ENCODE results near the gene MARCO. TPM values are rescaled to one million over a fixed set of nuclear protein-coding genes. Genes with fewer than 3 reads are reported as not detected.

The MARCO gene, protein sequence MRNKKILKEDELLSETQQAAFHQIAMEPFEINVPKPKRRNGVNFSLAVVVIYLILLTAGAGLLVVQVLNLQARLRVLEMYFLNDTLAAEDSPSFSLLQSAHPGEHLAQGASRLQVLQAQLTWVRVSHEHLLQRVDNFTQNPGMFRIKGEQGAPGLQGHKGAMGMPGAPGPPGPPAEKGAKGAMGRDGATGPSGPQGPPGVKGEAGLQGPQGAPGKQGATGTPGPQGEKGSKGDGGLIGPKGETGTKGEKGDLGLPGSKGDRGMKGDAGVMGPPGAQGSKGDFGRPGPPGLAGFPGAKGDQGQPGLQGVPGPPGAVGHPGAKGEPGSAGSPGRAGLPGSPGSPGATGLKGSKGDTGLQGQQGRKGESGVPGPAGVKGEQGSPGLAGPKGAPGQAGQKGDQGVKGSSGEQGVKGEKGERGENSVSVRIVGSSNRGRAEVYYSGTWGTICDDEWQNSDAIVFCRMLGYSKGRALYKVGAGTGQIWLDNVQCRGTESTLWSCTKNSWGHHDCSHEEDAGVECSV
- 5.6 TPM for total RNA-seq

DNA sequence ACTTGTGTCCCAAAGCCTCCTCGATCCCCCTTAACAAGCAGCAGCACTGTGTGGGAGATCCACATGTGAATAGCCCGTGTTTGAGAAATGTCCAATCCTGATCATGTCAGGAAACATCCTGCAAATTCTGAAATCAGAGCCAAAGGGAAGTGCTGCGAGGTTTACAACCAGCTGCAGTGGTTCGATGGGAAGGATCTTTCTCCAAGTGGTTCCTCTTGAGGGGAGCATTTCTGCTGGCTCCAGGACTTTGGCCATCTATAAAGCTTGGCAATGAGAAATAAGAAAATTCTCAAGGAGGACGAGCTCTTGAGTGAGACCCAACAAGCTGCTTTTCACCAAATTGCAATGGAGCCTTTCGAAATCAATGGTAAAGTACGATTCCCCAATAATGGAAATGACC is at the start of gene MARCO:
Gene MARCO, plus strand, starts transcription at position 164 of the 400 bp plus-strand sequence. Its CDS starts 107 bp downstream, at position 271.
- Histone ChIP-seq H3K27me3 (no peaks in the 10 kb centered on the region), H3K36me3 (no peaks in the 10 kb centered on the region), H3K9me3 (no peaks in the 10 kb centered on the region), H3K4me3 (no peak within 1 kb of the TSS), H3K27ac (no peak within 1 kb of the TSS), H3K4me1 (no peaks in the 10 kb centered on the region)
- TF ChIP-seq, protein P1, sequence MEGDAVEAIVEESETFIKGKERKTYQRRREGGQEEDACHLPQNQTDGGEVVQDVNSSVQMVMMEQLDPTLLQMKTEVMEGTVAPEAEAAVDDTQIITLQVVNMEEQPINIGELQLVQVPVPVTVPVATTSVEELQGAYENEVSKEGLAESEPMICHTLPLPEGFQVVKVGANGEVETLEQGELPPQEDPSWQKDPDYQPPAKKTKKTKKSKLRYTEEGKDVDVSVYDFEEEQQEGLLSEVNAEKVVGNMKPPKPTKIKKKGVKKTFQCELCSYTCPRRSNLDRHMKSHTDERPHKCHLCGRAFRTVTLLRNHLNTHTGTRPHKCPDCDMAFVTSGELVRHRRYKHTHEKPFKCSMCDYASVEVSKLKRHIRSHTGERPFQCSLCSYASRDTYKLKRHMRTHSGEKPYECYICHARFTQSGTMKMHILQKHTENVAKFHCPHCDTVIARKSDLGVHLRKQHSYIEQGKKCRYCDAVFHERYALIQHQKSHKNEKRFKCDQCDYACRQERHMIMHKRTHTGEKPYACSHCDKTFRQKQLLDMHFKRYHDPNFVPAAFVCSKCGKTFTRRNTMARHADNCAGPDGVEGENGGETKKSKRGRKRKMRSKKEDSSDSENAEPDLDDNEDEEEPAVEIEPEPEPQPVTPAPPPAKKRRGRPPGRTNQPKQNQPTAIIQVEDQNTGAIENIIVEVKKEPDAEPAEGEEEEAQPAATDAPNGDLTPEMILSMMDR (IDR thresholded peaks at IDR 0.05), result no peak
- TF ChIP-seq POLR2AphosphoS5 (IDR thresholded peaks at IDR 0.05; ENCODE audit: insufficient read depth in 1 of 2, low read depth in 1 of 2) (no peak), POLR2A (IDR thresholded peaks at IDR 0.05) (no peak)
- DNase-seq (ENCODE audit: extremely low spot score in 2 of 2), result no peak
- intact Hi-C loops (cut with DNase I), result loop anchor here (10.0 kb wide), 1 partner anchor 1917 kb away; no protein-coding TSS in a partner anchor

DNA sequence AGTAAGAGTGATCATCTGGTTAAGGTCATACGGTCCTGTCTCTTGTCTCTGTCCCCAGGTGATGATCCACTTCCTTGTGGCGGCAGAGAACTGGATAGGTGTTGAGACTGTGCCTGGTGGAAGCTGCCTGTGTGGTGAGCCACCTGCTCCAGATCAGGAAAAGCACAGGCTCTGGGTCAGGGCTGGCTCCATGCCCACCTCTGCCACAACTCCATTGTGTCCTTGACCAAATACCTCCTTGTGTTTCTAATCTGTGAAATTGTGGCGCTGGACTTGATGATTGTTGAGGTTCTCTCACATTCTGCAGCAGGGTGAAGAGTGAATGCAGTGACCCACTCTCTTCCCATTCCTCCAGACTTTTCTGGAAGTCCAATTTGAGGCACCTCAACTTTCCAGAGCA is 48.9 kb upstream of the MARCO start:
- TF ChIP-seq, protein P1 (IDR thresholded peaks at IDR 0.05), result no peak
- TF ChIP-seq POLR2AphosphoS5 (IDR thresholded peaks at IDR 0.05; ENCODE audit: insufficient read depth in 1 of 2, low read depth in 1 of 2) (no peak), POLR2A (IDR thresholded peaks at IDR 0.05) (no peak)
- intact Hi-C loops (cut with DNase I), result no loop called here
- no peaks in the 10 kb centered on the region for H3K4me1 ChIP-seq
- DNase-seq (ENCODE audit: extremely low spot score in 2 of 2), result no peak
- no peaks in the 10 kb centered on the region for H3K27me3 ChIP-seq
- no peaks in the 10 kb centered on the region for H3K36me3 ChIP-seq
- no peaks in the 10 kb centered on the region for H3K9me3 ChIP-seq
- no peak overlapping the region for H3K4me3 ChIP-seq
- H3K27ac ChIP-seq, result no peak overlapping the region

DNA sequence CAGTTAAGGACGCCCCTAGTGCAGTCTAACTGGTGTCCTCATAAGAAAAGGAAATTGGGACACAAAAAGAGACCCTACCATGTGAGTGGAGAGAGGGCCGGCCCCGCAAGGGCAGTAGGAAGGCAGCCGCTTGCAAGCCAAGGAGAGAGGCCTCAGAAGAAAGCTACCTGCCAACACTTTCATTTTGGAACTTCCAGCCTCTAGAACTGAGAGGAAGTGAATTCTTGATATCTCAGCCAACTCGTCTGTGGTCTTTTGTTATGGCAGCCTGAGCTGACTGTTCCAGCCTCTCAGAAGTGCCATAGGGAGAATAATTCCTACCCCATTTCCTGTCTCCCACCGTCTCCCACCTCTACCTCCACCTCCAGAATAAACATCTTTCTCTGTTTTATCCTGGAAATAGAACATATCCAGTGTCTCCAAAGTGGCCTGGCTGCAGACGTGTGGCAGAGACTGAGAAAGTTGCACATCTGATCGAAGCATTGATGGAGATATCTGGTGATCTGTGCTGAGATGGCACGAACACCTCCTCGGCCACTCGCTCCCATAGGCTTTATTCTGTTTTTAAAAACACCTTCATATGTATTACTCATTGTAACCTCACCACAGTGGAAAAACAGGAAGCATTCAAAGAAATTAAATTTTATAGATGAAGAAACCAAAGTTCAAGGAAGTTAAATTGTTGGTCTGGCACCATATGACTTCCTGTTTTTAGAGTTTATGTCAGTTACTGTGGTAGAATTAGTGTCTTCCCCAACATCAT is 39.5 kb upstream of the MARCO start:
- H3K4me1 ChIP-seq, result no peaks in the 10 kb centered on the region
- H3K27me3 ChIP-seq, result no peaks in the 10 kb centered on the region
- TF ChIP-seq POLR2AphosphoS5 (IDR thresholded peaks at IDR 0.05; ENCODE audit: insufficient read depth in 1 of 2, low read depth in 1 of 2) (no peak), POLR2A (IDR thresholded peaks at IDR 0.05) (no peak)
- TF ChIP-seq, protein P1 (IDR thresholded peaks at IDR 0.05), result no peak
- no peak overlapping the region for H3K27ac ChIP-seq
- no peaks in the 10 kb centered on the region for H3K9me3 ChIP-seq
- intact Hi-C loops (cut with DNase I), result no loop called here
- peak in 1 of 2 donors; percentile 49 for DNase-seq (ENCODE audit: extremely low spot score in 2 of 2)
- H3K4me3 ChIP-seq, result no peak overlapping the region
- no peaks in the 10 kb centered on the region for H3K36me3 ChIP-seq

DNA sequence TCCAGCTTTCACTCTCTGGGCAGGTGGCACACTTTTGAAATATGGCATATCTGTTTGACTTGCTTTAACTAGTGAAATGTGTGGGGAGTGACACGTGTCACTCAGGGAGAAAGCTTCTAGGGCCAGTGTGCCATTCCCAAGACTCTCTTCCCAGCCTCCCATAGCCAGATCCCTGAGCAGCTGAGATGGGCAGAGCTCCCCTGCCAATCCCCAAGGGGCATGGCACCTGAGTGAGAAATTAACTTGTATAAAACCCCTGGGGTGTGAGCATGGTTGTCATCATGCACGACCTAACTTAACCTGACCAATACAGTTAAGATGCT is 39.0 kb upstream of the MARCO start:
- H3K27ac ChIP-seq, result no peak overlapping the region
- intact Hi-C loops (cut with DNase I), result no loop called here
- H3K36me3 ChIP-seq, result no peaks in the 10 kb centered on the region
- peak in 1 of 2 donors; percentile 67 for DNase-seq (ENCODE audit: extremely low spot score in 2 of 2)
- H3K27me3 ChIP-seq, result no peaks in the 10 kb centered on the region
- H3K4me1 ChIP-seq, result no peaks in the 10 kb centered on the region
- TF ChIP-seq POLR2A (IDR thresholded peaks at IDR 0.05) (no peak), POLR2AphosphoS5 (IDR thresholded peaks at IDR 0.05; ENCODE audit: insufficient read depth in 1 of 2, low read depth in 1 of 2) (no peak)
- TF ChIP-seq, protein P1 (IDR thresholded peaks at IDR 0.05), result no peak
- H3K9me3 ChIP-seq, result no peaks in the 10 kb centered on the region
- H3K4me3 ChIP-seq, result no peak overlapping the region

All from vagina (tissue), 2 donors.